Hepatocyte (in vitro differentiated cells): ENCODE measurements around the gene NENF. TPM values are rescaled to one million over a fixed set of nuclear protein-coding genes. Genes with fewer than 3 reads are reported as not detected.

Source experiments
- DNase-seq: peaks from one replicate; pipeline ENCODE4 v3.0.0-alpha.2; 2016; ENCODE audit warnings: low spot score
- H2AFZ ChIP-seq: fragments of 200-600 bp; sonication (generic); 2 replicates; pipeline ENCODE4 v1.6.0; 2016; ENCODE audit warnings: antibody characterized with exemption, mild to moderate bottlenecking
- H3K27ac ChIP-seq: fragments of 200-600 bp; sonication (generic); 2 replicates; pipeline ENCODE4 v1.5.1; 2016; ENCODE audit warnings: mild to moderate bottlenecking
- H3K27me3 ChIP-seq: fragments of 200-600 bp; sonication (generic); 2 replicates; pipeline ENCODE4 v1.6.1; 2016
- H3K36me3 ChIP-seq: fragments of 200-600 bp; sonication (generic); replicated peaks from 2 replicates; pipeline ENCODE4 v1.5.1; 2016; ENCODE audit warnings: low read depth; ENCODE audit not compliant: insufficient read depth
- H3K4me1 ChIP-seq: fragments of 200-600 bp; sonication (generic); 2 replicates; pipeline ENCODE4 v1.5.1; 2016; ENCODE audit warnings: mild to moderate bottlenecking, moderate library complexity; ENCODE audit not compliant: insufficient read depth
- H3K4me2 ChIP-seq: fragments of 200-600 bp; sonication (generic); 2 replicates; pipeline ENCODE4 v1.6.0; 2016
- H3K4me3 ChIP-seq: fragments of 200-600 bp; sonication (generic); 2 replicates; pipeline ENCODE4 v1.5.1; 2016; ENCODE audit warnings: mild to moderate bottlenecking
- H3K79me2 ChIP-seq: fragments of 200-600 bp; sonication (generic); 2 replicates; pipeline ENCODE4 v1.6.0; 2017; ENCODE audit warnings: mild to moderate bottlenecking
- H3K9me2 ChIP-seq: fragments of 200-600 bp; sonication (generic); replicated peaks from 2 replicates; pipeline ENCODE4 v1.6.0; 2017; ENCODE audit warnings: mild to moderate bottlenecking; ENCODE audit not compliant: insufficient read depth
- H3K9me3 ChIP-seq: fragments of 200-600 bp; sonication (generic); 2 replicates; pipeline ENCODE4 v1.5.1; 2016; ENCODE audit warnings: low read depth, mild to moderate bottlenecking
- H4K20me1 ChIP-seq: fragments of 200-600 bp; sonication (generic); 2 replicates; pipeline ENCODE4 v1.6.0; 2016; ENCODE audit warnings: mild to moderate bottlenecking; ENCODE audit not compliant: insufficient read depth, poor library complexity, severe bottlenecking
- CTCF ChIP-seq: fragments of 200-600 bp; sonication (generic); IDR thresholded peaks from 2 replicates; pipeline ENCODE4 v1.5.1; 2016; ENCODE audit warnings: antibody characterized with exemption, mild to moderate bottlenecking; ENCODE audit not compliant: poor library complexity
- EZH2 ChIP-seq: fragments of 200-600 bp; sonication (generic); IDR thresholded peaks from 2 replicates; pipeline ENCODE4 v1.6.1; 2016; ENCODE audit warnings: antibody characterized with exemption, mild to moderate bottlenecking, borderline replicate concordance
- EZH2phosphoT487 ChIP-seq: fragments of 200-600 bp; sonication (generic); IDR thresholded peaks from one replicate; pipeline ENCODE4 v1.6.1; 2018; ENCODE audit warnings: antibody characterized with exemption, mild to moderate bottlenecking, low read depth, moderate library complexity; ENCODE audit not compliant: unreplicated experiment, severe bottlenecking
- WGBS: methylation state at CpG from one replicate; pipeline ENCODE4 v1.1.6; 2016; ENCODE audit warnings: low lambda C conversion rate; ENCODE audit errors: missing lambda C conversion rate; 5-methylcytosine and 5-hydroxymethylcytosine counted together
- polyA plus RNA-seq: library from polyadenylated mRNA; unstranded; fragments of >200 nt; fragmentation: Nextera tagmentation; extraction: Ambion mirVana; gene quantifications from 2 replicates; pipeline ENCODE4 v1.2.1, GENCODE V29; 2016
- total RNA-seq: library from RNA; depleted of rRNA; stranded (reverse); fragments of >200 nt; gene quantifications from 2 replicates; pipeline ENCODE4 v1.2.3, GENCODE V29; 2014

The NENF gene
- total and polyA plus RNA-seq, 2 experiments from 2014 or later: 52.3 to 115 TPM

- Histone ChIP-seq H3K79me2 (no peaks in the 10 kb centered on the region), H3K4me1 (peaks cover 11% of the 10 kb centered on the region), H3K27me3 (no peaks in the 10 kb centered on the region), H3K9me2 (no peaks in the 10 kb centered on the region), H4K20me1 (no peaks in the 10 kb centered on the region), H2AFZ (no peak overlapping the region), H3K36me3 (no peaks in the 10 kb centered on the region), H3K4me3 (no peak overlapping the region), H3K4me2 (no peak overlapping the region), H3K9me3 (no peaks in the 10 kb centered on the region), H3K27ac (no peak overlapping the region)
- TF ChIP-seq CTCF: no peak
- TF ChIP-seq EZH2: no peak
- no peak for TF ChIP-seq EZH2phosphoT487
- DNase-seq: no peak
- 65% methylated on average over 2 of the region's 2 CpGs for WGBS
Observed at GRCh38 chr1:212490276-212490675, 57.6 kb downstream of the NENF start.

- no peak overlapping the region for H3K4me2 ChIP-seq
- no peaks in the 10 kb centered on the region for H3K27me3 ChIP-seq
- peaks cover 8% of the 10 kb centered on the region for H3K4me1 ChIP-seq
- DNase-seq: no peak
- no peaks in the 10 kb centered on the region for H4K20me1 ChIP-seq
- H3K9me3 ChIP-seq: no peaks in the 10 kb centered on the region
- H3K27ac ChIP-seq: no peak overlapping the region
- H2AFZ ChIP-seq: no peak overlapping the region
- H3K79me2 ChIP-seq: no peaks in the 10 kb centered on the region
- no peaks in the 10 kb centered on the region for H3K36me3 ChIP-seq
- 76% methylated on average over 4 of the region's 4 CpGs for WGBS
- no peak overlapping the region for H3K4me3 ChIP-seq
- H3K9me2 ChIP-seq: no peaks in the 10 kb centered on the region
- no peak for TF ChIP-seq EZH2
- no peak for TF ChIP-seq CTCF
Observed at GRCh38 chr1:212491454-212491853, 58.7 kb downstream of the NENF start.

Other genes starting within 250 kb of the NENF start
- 40.2 and 40.5 TPM in 2 replicates for gene PPP2R5A, start 147.5 kb upstream of the NENF start, total RNA-seq
- gene PPP2R5A, start 147.5 kb upstream of the NENF start, polyA plus RNA-seq: 19.9 and 22.0 TPM in 2 replicates
- gene PACC1, start 18.0 kb upstream of the NENF start, total RNA-seq: 10.0 and 10.4 TPM in 2 replicates
- gene PACC1, start 18.0 kb upstream of the NENF start, polyA plus RNA-seq: 6.4 and 9.4 TPM in 2 replicates
- gene ATF3, start 175.8 kb downstream of the NENF start, total RNA-seq: 128 TPM in 2 replicates
- gene ATF3, start 175.8 kb downstream of the NENF start, polyA plus RNA-seq: 129 and 178 TPM in 2 replicates